HG02885 (cell line): ENCODE results near the gene ALK.

ENCODE experiments used
- ATAC-seq: cut with Tn5 transposase; IDR thresholded peaks from one replicate; pipeline ENCODE4 v1.9.1; 2021; ENCODE audit warnings: mild to moderate bottlenecking; ENCODE audit not compliant: unreplicated experiment, poor library complexity

The ALK gene

DNA sequence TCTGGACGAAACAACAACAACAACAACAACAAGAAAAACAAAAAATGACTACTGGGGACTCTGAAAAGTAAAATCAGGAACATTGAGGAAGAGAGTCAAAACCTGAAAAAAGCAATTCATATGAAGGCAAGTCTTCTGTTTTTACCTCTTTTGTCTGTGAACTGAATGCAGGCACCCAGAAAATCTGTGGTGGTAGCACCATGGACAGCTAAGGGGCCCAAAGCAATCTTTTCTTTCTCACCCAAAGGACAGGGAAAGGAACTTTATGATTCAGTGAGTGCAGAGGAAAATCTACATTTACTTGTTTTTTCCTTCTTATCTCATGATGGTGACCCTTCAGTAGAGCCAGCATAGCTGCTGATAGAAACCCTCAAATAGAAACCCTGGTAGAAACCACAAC, 10.4 kb downstream of the ALK start:
- no peak for ATAC-seq

DNA sequence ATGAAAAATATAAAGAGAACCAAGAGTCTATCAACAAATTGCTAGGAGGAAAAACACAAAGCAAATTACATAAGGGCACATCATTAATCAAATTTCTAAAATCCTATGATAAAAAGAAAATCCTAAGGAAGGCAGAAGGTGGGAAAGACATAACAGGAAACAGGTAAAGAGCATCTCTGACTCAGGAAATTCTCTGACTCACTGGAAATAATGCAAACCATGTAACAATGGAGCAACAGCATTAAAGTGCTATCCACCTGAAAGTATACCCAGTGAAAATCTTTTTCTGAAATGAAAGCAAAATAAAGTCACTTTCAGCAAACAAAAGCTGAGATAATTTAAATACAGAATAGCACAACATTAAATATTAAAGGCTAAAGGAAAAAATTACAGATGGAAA, 10.9 kb downstream of the ALK start:
- no peak for ATAC-seq

DNA sequence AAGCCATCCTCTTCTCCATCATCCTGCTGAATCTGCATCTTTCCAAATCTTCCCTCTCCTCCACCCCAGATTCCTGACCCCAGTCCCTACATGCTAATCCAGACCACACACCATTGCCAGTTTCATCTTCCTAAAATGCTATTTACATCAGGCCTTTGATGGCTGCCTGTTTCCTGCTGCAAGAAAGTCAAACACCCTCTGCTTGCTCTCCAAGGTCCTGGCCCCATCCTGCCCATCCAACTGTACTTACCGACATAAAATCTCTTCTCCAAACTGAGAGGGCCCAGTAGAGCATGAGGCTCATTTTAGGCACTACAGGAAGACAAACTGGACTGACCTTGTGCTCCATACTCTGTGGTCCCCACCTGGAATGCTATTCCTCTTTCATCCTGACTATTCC, 19.0 kb downstream of the ALK start:
- ATAC-seq, result no peak

DNA sequence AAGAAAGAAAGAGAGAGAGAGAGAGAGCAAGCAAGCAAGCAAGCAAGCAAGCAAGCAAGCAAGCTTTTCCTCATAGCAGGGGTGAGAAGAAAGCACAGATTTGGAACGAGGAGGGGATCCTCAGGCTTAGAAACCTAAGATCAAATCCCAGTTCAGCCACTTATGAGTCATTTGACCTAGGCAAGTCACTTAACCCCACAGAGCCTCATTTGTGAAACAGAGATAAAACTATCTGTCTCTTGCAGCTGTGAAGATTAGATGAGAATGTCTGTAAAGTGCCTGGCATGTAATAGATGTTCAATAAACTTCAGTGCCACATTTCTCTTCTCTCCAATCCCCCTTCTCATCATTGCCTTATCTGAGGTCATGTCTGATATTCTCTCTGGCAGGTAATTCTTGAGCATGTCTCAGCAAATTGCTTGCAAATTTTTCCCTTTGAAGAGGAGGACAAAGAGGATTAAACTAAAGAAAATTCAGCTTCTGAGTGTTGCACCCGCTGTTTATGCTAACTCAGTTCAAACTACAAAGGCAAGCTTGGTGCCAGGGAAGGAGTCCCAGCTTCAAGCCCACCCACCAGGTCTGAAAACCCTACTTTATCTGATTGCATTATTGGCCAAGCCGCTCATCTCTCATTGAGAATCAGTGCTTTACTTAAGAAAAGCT, 20.3 kb downstream of the ALK start:
- no peak for ATAC-seq

DNA sequence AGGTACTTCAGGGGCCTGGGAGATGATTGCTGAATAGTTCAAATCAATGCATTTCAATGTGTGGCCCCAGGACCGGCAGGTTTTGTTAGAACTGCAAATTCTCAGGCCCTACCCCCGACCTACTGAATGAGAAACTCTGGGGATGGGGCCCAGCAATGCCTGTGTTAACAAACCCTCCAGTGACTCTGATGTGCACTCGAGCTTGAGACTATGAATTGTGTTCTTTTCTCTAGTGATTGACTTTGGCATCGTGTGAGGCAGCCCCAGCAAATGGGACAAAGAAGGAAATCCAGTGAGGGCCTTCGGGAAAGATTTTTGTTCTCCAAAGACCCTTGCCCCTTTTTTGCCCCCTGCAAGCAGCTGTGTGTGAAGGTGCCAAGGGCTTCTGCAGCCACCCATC, 22.4 kb downstream of the ALK start:
- no peak for ATAC-seq

DNA sequence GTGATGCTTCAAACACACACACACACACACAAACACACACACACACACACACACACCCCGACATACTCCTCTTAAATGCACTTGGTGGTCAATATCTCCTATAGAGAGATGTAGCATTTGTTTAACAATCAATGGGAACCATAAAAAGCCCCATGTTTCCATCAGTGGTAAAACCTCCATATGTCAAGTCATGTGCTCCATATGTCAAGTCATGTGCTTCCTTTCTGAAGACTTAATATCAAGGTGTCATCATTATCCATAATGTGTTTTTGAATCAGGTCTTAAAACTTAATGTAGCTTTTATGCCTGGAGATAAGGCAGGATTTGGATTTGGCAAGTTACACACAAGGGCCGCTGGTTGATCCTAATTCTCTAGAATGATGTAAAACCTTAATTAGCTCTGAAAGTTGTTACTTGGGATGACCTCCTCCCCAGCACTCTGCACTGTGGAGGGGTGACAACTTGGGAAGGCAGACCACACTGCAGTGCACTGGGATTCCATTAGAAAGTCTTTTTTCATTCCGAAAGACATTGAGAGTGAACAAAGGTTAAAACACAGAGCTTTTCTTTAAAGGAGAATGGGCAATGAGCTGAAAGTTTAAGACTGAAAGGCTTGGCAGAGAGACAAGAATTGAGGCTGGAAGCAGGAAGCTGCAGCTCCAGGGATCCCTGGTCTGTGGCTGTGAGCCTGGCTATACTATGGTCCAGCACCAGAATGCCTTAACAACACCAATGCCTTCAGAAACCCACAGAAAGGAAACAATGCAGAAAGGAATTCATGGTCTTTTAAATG, 26.4 kb downstream of the ALK start:
- ATAC-seq, result no peak

DNA sequence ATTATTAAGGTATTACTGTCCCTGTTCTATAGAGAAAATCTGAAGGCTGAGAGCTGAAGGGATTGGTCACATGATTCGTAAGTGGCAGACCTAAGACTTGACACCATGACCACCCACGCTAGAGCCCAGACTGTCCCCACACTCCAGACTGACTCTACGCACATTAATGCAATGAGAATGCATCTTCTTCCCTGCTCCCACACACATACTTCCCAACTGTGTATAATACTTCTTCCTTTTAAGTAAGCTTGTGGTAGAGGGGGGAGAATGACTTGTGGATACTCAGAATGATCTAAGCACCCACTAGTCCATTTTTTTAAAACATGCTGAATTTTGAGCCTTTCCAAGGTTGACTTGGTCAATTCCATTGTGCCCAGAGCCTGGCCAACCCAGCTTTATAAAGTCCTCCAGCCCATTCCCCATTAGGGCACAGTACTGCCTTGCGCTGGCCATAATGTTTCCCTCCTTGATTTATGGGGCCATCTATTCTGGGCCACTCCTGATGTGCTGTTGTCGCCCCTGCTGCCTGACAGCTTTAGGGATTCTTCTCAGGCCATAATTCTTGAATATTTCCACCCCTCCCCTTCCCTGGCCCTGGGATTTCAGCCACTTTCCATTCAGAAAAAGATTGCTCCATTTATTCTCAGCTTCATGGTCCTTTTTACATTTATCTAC, 28.7 kb downstream of the ALK start:
- no peak for ATAC-seq

DNA sequence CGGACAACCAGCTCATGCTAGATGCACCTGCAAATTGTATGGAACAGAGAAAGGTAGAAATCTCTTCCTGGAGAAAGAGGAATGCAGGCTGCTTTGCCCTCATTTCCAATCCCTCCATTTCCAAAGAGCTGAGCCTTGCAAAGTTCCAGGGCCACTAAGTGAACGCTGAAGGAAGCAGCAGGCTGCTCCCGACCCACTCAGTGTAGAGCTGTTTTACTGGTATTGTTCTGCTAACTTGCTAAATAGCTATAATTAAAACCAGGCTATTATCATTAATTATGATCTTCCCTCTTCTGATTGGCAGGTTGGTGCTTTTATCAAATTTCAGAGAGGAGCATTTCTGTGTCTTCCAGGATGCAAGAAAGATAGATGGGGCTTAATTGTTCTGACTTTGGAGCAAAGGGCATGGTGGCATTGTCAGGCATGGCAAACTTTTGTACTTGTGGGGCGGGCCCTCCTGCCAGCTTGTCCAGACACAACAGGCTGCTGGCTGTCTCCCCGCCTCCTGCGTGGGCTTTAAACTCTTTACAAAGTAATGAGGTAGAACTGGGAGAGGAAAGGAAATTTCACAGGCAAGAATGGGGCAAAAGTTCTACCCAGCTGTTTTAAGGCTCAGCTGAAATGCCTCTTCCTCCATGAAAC, 40.2 kb downstream of the ALK start:
- ATAC-seq, result no peak

DNA sequence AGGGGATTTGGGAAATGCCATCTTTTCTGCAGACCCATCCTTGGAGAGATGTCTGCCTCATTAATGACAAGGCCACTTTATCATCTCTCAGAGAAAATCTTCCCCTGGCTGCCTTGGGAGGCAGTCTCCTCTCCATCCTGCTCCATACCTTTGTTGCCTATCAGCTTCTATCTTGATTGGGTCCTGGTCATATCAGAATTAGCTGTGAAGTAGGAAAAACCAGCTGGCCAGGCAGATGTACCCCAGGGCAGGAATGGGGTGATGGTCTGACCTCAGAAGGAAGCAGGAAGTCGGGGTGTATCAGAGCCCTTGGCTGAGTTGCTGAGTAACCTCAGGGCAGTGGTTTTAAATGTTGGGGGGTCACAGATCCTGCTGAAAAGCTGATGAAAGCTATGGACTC, 41.3 kb downstream of the ALK start:
- ATAC-seq, result no peak

DNA sequence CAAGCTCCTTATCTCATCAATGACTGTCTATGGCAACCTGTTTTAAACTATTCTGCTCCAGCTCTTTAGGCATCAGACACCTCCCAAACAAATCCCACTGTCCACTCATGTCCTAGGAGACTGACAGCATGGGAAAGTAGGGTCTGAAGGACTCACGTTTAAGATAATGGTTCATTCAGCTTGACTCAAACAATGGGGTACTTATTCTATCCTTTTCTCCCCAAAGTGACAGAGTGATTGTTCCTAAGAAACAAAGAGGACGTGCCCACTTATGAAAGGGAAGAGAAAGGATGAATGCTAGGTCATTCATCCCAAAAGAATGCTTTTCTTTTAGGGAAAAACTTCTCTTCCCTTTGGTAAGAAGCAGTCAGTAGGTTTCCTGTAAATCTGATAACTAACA, 41.9 kb downstream of the ALK start:
- ATAC-seq, result no peak

DNA sequence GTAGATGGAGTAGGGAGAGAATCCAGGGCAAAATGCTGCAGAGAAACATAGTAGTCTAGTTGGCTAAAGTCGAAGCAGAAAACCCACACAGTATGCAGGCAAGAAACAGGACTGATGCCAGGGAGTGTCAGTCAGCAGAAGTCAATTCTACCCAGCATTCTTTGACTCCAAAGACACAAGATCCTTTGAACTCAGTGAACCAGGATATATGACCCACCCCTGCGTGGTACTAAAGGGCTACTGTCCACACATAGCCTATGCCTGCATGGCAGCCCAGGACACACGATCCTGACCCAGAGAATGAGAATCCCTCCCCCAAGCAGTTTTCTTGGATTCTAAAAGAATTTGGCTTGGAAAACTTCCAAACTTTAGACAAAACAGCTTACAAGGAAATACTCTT, 42.5 kb downstream of the ALK start:
- ATAC-seq, result no peak

DNA sequence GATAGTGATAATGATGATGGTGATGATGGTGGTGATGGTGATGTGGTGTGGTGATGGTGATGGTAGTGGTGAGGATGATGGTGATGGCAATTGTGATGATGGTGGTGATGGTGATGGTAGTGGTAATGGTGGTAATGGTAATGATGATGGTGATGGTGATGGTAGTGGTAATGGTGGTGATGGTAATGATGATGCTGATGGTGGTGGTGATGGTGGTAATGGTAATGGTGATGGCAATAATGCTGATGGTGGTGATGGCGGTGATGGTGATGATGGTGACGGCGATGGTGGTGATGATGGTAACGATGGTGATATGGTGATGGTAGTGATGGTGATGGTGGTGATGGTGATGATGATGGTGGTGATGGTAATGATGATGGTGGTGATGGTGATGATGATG, 45.0 kb downstream of the ALK start:
- no peak for ATAC-seq

DNA sequence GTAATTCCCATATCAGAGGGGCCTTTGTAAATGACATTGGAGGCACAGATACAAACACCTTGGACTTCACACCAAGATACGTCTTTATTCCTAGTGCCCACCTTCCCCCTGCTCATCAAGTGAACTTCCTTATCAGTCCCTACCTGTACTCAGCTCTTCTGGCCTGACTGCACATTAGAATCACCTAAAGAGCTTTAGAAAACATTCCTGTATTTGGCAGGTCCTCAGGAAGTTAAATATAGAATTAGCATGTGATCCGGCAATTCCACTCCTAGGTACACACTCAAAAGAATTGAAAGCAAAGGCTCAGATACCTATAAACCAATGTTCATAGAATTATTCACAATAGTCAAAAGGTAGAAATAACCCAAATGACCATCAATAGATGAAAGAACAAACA, 46.6 kb downstream of the ALK start:
- ATAC-seq, result no peak

DNA sequence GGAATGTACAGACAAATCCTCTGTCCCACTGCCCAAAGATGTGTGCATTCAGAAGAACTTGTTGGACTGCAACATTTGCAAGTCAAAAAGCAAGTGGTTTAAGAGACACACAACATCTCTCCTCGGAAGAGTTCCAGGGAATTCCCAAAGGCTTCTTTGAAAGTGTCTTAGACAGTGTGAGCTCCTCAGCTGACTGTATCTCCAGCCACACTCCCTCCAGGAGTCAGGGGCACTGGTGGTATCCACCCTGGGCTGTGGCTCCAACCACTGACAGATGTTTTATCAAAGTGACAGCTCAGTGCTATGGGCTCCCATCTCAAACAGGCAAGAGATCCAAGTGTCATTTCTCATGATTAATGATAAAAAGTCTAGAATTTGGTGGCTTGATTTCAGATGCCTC, 48.5 kb downstream of the ALK start:
- no peak for ATAC-seq

DNA sequence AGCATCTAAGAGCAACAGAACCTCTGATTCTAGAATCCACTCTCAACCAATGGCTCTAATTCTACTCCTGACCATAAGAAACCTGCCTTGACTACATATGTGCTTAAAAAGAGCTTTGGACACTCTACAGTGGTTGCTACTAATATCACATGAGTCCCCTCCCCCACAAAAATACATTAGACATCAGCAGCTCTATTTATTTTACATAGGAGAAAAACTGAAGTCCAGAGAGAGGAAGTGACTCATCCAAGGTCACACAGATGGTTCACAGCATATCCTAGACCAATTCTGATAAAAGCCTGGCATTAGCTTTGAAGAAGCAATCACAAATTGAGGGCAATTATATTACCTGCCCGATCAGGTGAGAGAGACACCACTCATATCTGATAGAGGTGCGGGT, 49.8 kb downstream of the ALK start:
- no peak for ATAC-seq

DNA sequence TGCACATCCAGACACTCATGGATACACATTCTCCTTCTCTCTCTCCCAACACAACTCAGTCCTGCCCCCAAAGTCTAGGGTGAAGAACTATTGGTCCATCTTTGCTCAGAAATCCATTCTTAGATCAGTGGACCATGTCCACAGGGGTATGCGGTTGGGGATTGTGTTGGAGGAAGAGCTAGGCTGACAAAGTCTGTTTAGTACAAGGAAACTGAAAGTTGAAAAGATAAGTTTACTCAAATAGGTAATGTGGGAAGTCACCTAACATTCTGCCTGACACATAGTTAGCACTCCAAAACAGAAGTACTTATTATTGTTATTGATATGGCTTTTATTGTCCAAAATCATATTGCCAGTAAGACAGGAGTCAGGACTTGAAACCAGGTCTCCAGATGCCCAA, 55.9 kb downstream of the ALK start:
- no peak for ATAC-seq

DNA sequence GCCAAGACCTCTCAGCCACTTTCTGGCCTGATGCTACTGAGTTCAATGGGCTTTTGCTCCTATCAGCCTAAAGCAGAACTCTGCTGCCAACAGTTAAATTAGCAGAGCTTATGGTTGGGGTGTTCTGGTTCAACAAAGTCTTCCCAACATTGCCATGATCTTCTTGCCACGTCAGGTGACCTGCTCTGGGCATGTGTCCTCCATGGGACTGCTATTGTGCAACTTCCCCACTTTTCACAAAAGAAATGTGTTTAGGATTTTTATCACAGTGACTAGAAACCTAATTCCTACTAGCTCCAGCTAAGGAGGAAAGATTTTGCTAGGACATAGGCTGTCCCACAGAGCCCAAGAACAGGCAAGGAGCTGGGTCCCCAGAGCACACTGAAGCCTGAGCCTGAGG, 56.4 kb downstream of the ALK start:
- ATAC-seq, result no peak

DNA sequence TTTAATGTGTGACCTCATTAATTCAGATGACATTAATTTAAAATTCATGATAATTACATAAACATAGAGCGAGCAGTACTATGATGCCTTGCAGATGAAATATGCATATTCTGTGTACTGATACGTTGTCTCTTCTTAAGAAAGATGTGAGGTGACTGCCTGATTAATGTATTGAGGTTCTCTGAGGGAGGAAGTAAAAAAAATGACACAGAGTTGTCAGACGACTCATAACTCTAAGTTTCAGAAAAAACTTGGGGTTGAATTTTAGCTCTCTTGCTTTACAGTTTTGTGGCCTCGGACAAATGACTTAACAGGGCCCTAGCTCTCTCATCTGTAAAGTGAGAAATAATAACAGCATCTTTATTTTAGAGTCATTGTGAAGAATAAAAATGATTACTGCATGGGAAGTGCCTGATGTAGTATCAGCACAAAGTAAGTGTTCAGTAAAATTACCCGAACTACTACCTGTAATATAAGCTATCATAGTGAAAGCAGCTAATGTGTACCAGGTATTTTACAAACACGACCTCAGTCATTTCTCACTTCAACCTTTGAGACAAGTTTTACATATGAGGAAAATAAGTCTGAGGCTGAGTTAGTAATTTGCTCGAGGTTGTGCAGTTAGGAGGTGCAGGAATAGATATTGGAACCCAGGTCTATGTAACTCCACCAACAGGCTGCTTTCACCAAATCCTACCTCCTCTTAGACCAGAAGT, 65.3 kb downstream of the ALK start:
- no peak for ATAC-seq

DNA sequence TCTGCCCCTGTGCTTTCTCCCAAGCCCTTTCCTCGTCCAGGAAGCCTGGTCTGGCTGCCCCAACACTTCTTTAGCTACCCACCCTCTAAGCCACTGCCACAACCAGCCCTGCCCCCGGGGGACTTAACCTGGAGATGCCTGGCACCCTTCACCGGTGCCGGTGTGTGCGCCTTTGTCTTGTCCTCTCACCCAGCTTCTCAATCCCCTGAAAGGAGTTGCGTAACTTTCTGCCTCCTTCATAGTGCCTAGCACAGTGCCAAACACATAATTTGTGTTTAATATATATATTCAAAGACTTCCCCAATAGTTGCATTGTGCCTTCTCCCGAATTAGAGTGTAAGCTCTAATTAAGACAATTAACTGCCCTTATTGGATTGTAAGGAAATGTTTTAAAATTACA, 70.6 kb downstream of the ALK start:
- no peak for ATAC-seq

DNA sequence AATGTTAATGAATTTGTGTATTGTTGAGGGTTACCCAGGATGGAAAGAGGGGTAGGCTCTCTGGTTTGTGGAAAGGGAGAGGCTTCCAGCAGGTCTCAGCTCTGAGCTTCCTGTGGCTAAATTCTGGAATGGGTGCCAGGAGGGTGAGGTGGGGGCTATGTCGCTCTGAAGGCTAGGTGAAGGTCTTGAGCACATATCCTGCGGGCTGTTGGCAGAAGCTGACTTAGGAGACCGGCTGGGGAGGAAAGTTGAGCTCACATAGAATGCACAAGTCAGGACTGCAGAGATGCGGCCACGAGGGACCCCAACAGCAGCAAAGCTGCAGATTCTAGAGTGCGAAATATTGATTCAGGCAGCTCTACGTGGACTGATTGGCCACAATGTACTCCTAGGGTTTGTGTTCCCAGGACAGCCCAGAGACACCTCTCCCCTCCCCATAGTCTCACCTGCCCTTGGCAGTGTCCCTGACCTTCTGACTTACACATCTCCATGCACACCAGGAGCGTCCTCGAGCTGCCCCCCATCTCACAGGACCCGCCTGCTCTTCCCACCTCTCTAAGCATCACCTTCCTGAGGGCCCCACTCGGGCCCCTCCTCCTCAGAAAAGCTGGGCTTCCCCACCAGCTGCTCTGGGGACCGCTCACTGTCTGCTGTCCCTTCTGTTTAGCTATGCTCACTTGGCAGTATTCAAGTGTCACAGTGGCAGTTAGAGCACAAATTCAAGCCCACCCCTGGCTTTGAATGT, 72.6 kb downstream of the ALK start:
- no peak for ATAC-seq
